ENCODE results near the gene ELOF1.

ELOF1 gene

GRCh38 chr19:11563532-11563931, 4.5 kb upstream of the ELOF1 start:
- no peak for TF ChIP-seq CTCF (IDR thresholded peaks at IDR 0.05; ENCODE audit: extremely low read depth, missing control alignments)
- DNase-seq (ENCODE audit: low spot score), result no peak

- peak; percentile 67 for DNase-seq (ENCODE audit: low spot score)
- TF ChIP-seq CTCF (IDR thresholded peaks at IDR 0.05; ENCODE audit: extremely low read depth, missing control alignments), result no peak
Measured at GRCh38 chr19:11560404-11561051, 1.5 kb upstream of the ELOF1 start.

GRCh38 chr19:11556634-11557420, 2.2 kb downstream of the ELOF1 start:
- TF ChIP-seq CTCF (IDR thresholded peaks at IDR 0.05; ENCODE audit: extremely low read depth, missing control alignments), result no peak
- DNase-seq (ENCODE audit: low spot score), result no peak

- TF ChIP-seq CTCF (IDR thresholded peaks at IDR 0.05; ENCODE audit: extremely low read depth, missing control alignments), result no peak
- no peak for DNase-seq (ENCODE audit: low spot score)
Measured at GRCh38 chr19:11555246-11555645, 3.8 kb downstream of the ELOF1 start.

GRCh38 chr19:11554160-11554559, 4.9 kb downstream of the ELOF1 start:
- DNase-seq (ENCODE audit: low spot score), result no peak

GRCh38 chr19:11552666-11553372, 6.2 kb downstream of the ELOF1 start:
- no peak for DNase-seq (ENCODE audit: low spot score)
- TF ChIP-seq CTCF (IDR thresholded peaks at IDR 0.05; ENCODE audit: extremely low read depth, missing control alignments), result no peak

More at GRCh38 chr19:11554160-11554559, 4.9 kb downstream of the ELOF1 start:
- no peak for TF ChIP-seq CTCF (IDR thresholded peaks at IDR 0.05; ENCODE audit: extremely low read depth, missing control alignments)

Data from GM20000 (cell line).